Testis (tissue), 2 donors: ENCODE measurements around the gene DPH6.

Source experiments
- POLR2A ChIP-seq: fragments of 450-650 bp; IDR thresholded peaks from one replicate; pipeline ENCODE4 v1.6.1; 2017; ENCODE audit warnings: antibody characterized with exemption, mild to moderate bottlenecking, moderate library complexity
- TF ChIP-seq, protein P1 (sequence below), 3 experiments: fragments of 450-650 bp in 2 of 3; fragments of 200-600 bp in 1 of 3; sonication (generic) in 1 of 3; IDR thresholded peaks; one replicate each; pipeline ENCODE4 v1.5.1; 2016 to 2019; ENCODE audit warnings: antibody characterized with exemption in 3 of 3, mild to moderate bottlenecking in 2 of 3, moderate library complexity in 1 of 3

DNA sequence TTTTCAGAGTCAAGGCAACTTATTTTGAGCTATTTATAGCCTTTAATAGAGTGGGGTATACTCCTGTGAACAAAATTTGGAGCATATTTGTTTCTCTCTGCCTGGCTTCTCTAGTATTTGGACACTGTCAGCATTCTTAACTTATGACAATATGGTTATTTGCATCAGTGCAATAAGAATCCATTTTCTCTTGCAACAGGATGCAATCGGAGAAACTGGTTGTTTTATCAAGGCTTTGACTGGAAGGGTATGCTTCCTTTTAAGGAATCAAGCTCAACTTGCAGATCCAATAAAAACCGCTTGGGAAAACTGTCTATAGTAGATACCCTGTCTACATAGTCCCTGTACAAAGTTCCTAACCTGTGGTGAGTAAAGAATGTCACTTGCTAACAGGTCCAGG lies 106.7 kb downstream of the DPH6 start:
- TF ChIP-seq, protein P1, sequence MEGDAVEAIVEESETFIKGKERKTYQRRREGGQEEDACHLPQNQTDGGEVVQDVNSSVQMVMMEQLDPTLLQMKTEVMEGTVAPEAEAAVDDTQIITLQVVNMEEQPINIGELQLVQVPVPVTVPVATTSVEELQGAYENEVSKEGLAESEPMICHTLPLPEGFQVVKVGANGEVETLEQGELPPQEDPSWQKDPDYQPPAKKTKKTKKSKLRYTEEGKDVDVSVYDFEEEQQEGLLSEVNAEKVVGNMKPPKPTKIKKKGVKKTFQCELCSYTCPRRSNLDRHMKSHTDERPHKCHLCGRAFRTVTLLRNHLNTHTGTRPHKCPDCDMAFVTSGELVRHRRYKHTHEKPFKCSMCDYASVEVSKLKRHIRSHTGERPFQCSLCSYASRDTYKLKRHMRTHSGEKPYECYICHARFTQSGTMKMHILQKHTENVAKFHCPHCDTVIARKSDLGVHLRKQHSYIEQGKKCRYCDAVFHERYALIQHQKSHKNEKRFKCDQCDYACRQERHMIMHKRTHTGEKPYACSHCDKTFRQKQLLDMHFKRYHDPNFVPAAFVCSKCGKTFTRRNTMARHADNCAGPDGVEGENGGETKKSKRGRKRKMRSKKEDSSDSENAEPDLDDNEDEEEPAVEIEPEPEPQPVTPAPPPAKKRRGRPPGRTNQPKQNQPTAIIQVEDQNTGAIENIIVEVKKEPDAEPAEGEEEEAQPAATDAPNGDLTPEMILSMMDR (IDR thresholded peaks at IDR 0.05), result no peak
- no peak for TF ChIP-seq POLR2A
